Muscle layer of duodenum (tissue), 2 donors: ENCODE results near the gene PARD6G.

Experiments
- H3K27ac ChIP-seq: one replicate; pipeline ENCODE4 v1.7.0; 2013; ENCODE audit warnings: mild to moderate bottlenecking, low read length
- H3K27me3 ChIP-seq: one replicate; pipeline ENCODE4 v1.7.0; 2013; ENCODE audit warnings: low read depth, mild to moderate bottlenecking, control low read depth, low read length
- H3K36me3 ChIP-seq, 2 donors: one replicate each; pipeline ENCODE4 v1.7.0; 2013; ENCODE audit warnings: low read length in 2 of 2, control low read depth in 1 of 2, mild to moderate bottlenecking in 1 of 2; ENCODE audit not compliant: insufficient read depth in 2 of 2, control insufficient read depth in 1 of 2
- H3K4me1 ChIP-seq, 2 donors: one replicate each; pipeline ENCODE4 v1.7.0; 2013; ENCODE audit warnings: low read length in 2 of 2, mild to moderate bottlenecking in 2 of 2, control low read depth in 1 of 2, moderate library complexity in 1 of 2; ENCODE audit not compliant: insufficient read depth in 2 of 2, control insufficient read depth in 1 of 2
- H3K4me3 ChIP-seq, 2 donors: one replicate each; pipeline ENCODE4 v1.7.0; 2013; ENCODE audit warnings: low read length in 2 of 2, low read depth in 1 of 2, mild to moderate bottlenecking in 1 of 2
- H3K9me3 ChIP-seq, 2 donors: one replicate each; pipeline ENCODE4 v1.7.0; 2013; ENCODE audit warnings: low read length in 2 of 2, control low read depth in 1 of 2, mild to moderate bottlenecking in 1 of 2; ENCODE audit not compliant: control insufficient read depth in 1 of 2
- donor health status: healthy.

The PARD6G gene

GRCh38 chr18:80183273-80184050 lies 63.9 kb downstream of the PARD6G start:
- Histone ChIP-seq H3K9me3 (no peaks in the 10 kb centered on the region), H3K27me3 (no peaks in the 10 kb centered on the region), H3K27ac (no peak overlapping the region)

GRCh38 chr18:80182855-80183254 lies 64.5 kb downstream of the PARD6G start:
- Histone ChIP-seq H3K36me3 (no peaks in the 10 kb centered on the region), H3K27ac (no peak overlapping the region), H3K27me3 (no peaks in the 10 kb centered on the region), H3K4me1 (peaks cover 0 to 2% of the 10 kb centered on the region in 2 donors), H3K9me3 (no peaks in the 10 kb centered on the region), H3K4me3 (no peak overlapping the region)

More at GRCh38 chr18:80183273-80184050, 63.9 kb downstream of the PARD6G start:
- no peak overlapping the region for H3K4me3 ChIP-seq
- H3K4me1 ChIP-seq: peaks cover 0 to 2% of the 10 kb centered on the region in 2 donors
- no peaks in the 10 kb centered on the region for H3K36me3 ChIP-seq

GRCh38 chr18:80181642-80182461 lies 65.5 kb downstream of the PARD6G start:
- H3K27me3 ChIP-seq: no peaks in the 10 kb centered on the region
- peaks cover 0 to 2% of the 10 kb centered on the region in 2 donors for H3K4me1 ChIP-seq
- H3K9me3 ChIP-seq: no peaks in the 10 kb centered on the region
- H3K36me3 ChIP-seq: no peaks in the 10 kb centered on the region
- no peak overlapping the region for H3K4me3 ChIP-seq
- H3K27ac ChIP-seq: no peak overlapping the region

GRCh38 chr18:80180778-80181564 lies 66.3 kb downstream of the PARD6G start:
- peaks cover 0 to 2% of the 10 kb centered on the region in 2 donors for H3K4me1 ChIP-seq

GRCh38 chr18:80179857-80180558 lies 67.3 kb downstream of the PARD6G start:
- H3K27me3 ChIP-seq: no peaks in the 10 kb centered on the region
- H3K4me1 ChIP-seq: peaks cover 0 to 2% of the 10 kb centered on the region in 2 donors
- no peaks in the 10 kb centered on the region for H3K36me3 ChIP-seq
- H3K4me3 ChIP-seq: no peak overlapping the region
- no peak overlapping the region for H3K27ac ChIP-seq
- no peaks in the 10 kb centered on the region for H3K9me3 ChIP-seq

More at GRCh38 chr18:80180778-80181564, 66.3 kb downstream of the PARD6G start:
- no peak overlapping the region for H3K4me3 ChIP-seq
- H3K9me3 ChIP-seq: no peaks in the 10 kb centered on the region
- H3K36me3 ChIP-seq: no peaks in the 10 kb centered on the region
- H3K27ac ChIP-seq: no peak overlapping the region
- H3K27me3 ChIP-seq: no peaks in the 10 kb centered on the region

GRCh38 chr18:80178935-80179818 lies 68.1 kb downstream of the PARD6G start:
- no peak overlapping the region for H3K27ac ChIP-seq
- H3K9me3 ChIP-seq: no peaks in the 10 kb centered on the region

GRCh38 chr18:80177128-80177527 lies 70.2 kb downstream of the PARD6G start:
- Histone ChIP-seq H3K27me3 (no peaks in the 10 kb centered on the region), H3K9me3 (no peaks in the 10 kb centered on the region), H3K4me1 (no peaks in the 10 kb centered on the region), H3K36me3 (no peaks in the 10 kb centered on the region), H3K4me3 (no peak overlapping the region), H3K27ac (no peak overlapping the region)

More at GRCh38 chr18:80178935-80179818, 68.1 kb downstream of the PARD6G start:
- Histone ChIP-seq H3K4me1 (peaks cover 0 to 2% of the 10 kb centered on the region in 2 donors), H3K27me3 (no peaks in the 10 kb centered on the region), H3K36me3 (no peaks in the 10 kb centered on the region), H3K4me3 (no peak overlapping the region)

- H3K27me3 ChIP-seq: no peaks in the 10 kb centered on the region
- H3K36me3 ChIP-seq: no peaks in the 10 kb centered on the region
- peaks cover 0 to 3% of the 10 kb centered on the region in 2 donors for H3K4me1 ChIP-seq
- H3K27ac ChIP-seq: no peak overlapping the region
- no peaks in the 10 kb centered on the region for H3K9me3 ChIP-seq
- H3K4me3 ChIP-seq: no peak overlapping the region
Observed at GRCh38 chr18:80176334-80177073, 70.8 kb downstream of the PARD6G start.

- Histone ChIP-seq H3K4me3 (no peak overlapping the region), H3K27me3 (no peaks in the 10 kb centered on the region), H3K4me1 (peaks cover 0 to 10% of the 10 kb centered on the region in 2 donors), H3K9me3 (no peaks in the 10 kb centered on the region), H3K36me3 (no peaks in the 10 kb centered on the region), H3K27ac (no peak overlapping the region)
Observed at GRCh38 chr18:80175451-80176204, 71.7 kb downstream of the PARD6G start.
